Measurements from ENCODE around the gene IFT122. TPM values are rescaled to one million over a fixed set of nuclear protein-coding genes. Genes with fewer than 3 reads are reported as not detected.
"Not testable (repeated sequence)": the region's sequence is repeated elsewhere in the genome, so short reads cannot be mapped to it uniquely, and the experiment has no call there.

IFT122 gene
- total and polyA plus RNA-seq, 3 donors from 2014 or later, result 125 to 218 (median 168) TPM

- WGBS, 2 donors, result 64 to 69% methylated on average over 6 of the region's 6 CpGs
- TF ChIP-seq, protein P1, sequence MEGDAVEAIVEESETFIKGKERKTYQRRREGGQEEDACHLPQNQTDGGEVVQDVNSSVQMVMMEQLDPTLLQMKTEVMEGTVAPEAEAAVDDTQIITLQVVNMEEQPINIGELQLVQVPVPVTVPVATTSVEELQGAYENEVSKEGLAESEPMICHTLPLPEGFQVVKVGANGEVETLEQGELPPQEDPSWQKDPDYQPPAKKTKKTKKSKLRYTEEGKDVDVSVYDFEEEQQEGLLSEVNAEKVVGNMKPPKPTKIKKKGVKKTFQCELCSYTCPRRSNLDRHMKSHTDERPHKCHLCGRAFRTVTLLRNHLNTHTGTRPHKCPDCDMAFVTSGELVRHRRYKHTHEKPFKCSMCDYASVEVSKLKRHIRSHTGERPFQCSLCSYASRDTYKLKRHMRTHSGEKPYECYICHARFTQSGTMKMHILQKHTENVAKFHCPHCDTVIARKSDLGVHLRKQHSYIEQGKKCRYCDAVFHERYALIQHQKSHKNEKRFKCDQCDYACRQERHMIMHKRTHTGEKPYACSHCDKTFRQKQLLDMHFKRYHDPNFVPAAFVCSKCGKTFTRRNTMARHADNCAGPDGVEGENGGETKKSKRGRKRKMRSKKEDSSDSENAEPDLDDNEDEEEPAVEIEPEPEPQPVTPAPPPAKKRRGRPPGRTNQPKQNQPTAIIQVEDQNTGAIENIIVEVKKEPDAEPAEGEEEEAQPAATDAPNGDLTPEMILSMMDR (IDR thresholded peaks at IDR 0.05), result no peak
- TF ChIP-seq POLR2A (IDR thresholded peaks at IDR 0.05), result no peak
- no peaks in the 10 kb centered on the region for H3K4me1 ChIP-seq
- H3K4me3 ChIP-seq, result no peak overlapping the region
- intact Hi-C loops (cut with DNase I; ENCODE audit: low total_unique reads), result no loop called here
- no peak for DNase-seq
- H3K36me3 ChIP-seq (ENCODE audit: low read depth, missing control alignments), result no peaks in the 10 kb centered on the region
- H3K27me3 ChIP-seq, result no peaks in the 10 kb centered on the region
- no peaks in the 10 kb centered on the region for H3K9me3 ChIP-seq
- no peak overlapping the region for H3K27ac ChIP-seq
Measured at GRCh38 chr3:129412542-129413198, 27.4 kb upstream of the IFT122 start.

DNA sequence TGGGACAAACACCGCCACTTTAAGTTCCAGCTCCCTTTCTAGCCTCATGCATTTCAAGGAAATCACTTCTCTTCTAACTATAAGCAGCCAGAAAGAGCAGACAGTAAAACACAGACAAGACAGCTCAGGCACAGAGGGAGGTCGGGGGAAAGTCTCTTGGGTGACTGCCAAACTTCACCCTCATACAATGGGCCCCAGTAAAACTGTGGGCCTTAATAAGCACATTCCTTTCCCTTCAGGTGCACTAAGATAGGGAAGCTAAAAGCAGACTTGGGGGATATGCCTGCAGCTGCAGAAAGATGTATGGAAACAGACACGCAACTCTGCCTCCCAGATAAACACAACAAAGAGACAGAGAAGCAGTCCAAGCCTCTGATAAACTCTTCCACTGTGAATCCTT, 26.8 kb upstream of the IFT122 start:
- 51 to 59% methylated on average over 3 of the region's 3 CpGs for WGBS, 2 donors
- H3K36me3 ChIP-seq (ENCODE audit: low read depth, missing control alignments); H3K27ac ChIP-seq; H3K9me3 ChIP-seq; H3K4me1 ChIP-seq; H3K27me3 ChIP-seq; intact Hi-C loops (cut with DNase I; ENCODE audit: low total_unique reads); H3K4me3 ChIP-seq; DNase-seq: not testable (repeated sequence)

DNA sequence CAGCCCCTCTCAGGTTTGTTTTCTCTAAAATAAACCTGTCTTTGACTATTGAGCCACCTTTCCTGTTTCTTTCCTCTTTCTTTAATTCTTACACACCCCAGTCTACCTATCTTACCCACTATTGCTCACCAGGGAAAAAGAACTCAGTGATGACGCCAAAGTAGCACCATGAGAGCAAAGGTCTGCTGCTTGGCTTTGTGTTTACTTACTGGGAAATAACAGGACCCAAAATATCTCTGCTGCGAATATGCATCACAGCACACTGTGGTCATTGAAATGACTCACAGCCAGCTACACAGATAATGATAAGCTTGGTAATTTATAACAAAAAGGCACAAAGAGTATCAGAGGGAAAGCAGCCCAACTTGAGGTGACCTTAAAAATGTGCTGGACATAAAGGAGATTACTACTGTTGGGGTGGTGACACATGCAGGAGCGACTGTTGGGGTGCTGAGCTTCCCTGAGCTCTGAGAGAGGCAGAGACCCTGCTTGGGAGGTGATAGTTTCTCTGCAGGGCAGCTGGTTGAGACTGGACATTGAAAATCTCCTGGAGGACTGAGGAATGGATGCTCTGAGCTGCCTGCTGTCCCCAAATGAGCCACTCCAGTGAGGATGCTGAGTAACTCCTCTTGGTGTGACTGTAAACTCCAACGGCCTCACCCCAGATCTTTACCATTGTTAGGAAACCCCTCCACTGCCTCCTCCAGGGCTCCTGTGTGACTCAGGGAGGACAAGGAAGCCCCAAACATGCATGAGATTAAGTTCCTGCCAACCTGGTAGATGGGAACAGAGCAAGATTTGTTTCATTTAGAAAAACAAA, 26.1 kb upstream of the IFT122 start:
- intact Hi-C loops (cut with DNase I; ENCODE audit: low total_unique reads), result no loop called here
- no peak overlapping the region for H3K4me3 ChIP-seq
- no peaks in the 10 kb centered on the region for H3K9me3 ChIP-seq
- H3K36me3 ChIP-seq (ENCODE audit: low read depth, missing control alignments), result no peaks in the 10 kb centered on the region
- H3K4me1 ChIP-seq, result no peaks in the 10 kb centered on the region
- 44 to 48% methylated on average over 4 of the region's 4 CpGs for WGBS, 2 donors
- H3K27ac ChIP-seq, result no peak overlapping the region
- no peak for DNase-seq
- TF ChIP-seq POLR2A (IDR thresholded peaks at IDR 0.05), result no peak
- TF ChIP-seq, protein P1 (IDR thresholded peaks at IDR 0.05), result no peak
- no peaks in the 10 kb centered on the region for H3K27me3 ChIP-seq

DNA sequence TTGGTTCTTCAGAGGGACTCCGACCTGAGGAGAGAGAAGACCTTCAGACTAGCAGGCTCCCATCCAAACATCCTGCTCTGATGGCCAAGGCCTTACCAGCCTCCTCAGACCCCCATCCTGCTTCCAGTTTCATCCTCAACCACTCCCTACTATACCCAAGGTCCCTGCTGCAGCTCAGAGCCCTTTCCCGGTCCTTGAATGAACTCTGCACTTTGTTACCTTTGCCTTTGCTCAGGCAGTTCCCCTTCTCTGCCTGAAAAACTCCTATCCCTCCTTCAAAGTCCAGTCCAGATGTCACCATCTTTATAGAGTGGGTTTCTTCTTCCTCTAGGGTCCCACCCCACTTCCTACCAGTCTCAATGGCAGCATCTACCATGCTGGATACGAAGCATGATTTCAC, 24.6 kb upstream of the IFT122 start:
- no peak overlapping the region for H3K27ac ChIP-seq
- H3K27me3 ChIP-seq, result no peaks in the 10 kb centered on the region
- no peaks in the 10 kb centered on the region for H3K9me3 ChIP-seq
- no peak for DNase-seq
- WGBS, 2 donors, result 95 to 100% methylated on average over 3 of the region's 3 CpGs
- H3K4me1 ChIP-seq, result no peaks in the 10 kb centered on the region
- no peak for TF ChIP-seq POLR2A (IDR thresholded peaks at IDR 0.05)
- TF ChIP-seq, protein P1 (IDR thresholded peaks at IDR 0.05), result no peak
- H3K4me3 ChIP-seq, result no peak overlapping the region
- no peaks in the 10 kb centered on the region for H3K36me3 ChIP-seq (ENCODE audit: low read depth, missing control alignments)
- intact Hi-C loops (cut with DNase I; ENCODE audit: low total_unique reads), result no loop called here

GRCh38 chr3:129415830-129416229, 24.2 kb upstream of the IFT122 start:
- no peak for DNase-seq
- TF ChIP-seq, protein P1 (IDR thresholded peaks at IDR 0.05), result no peak
- no peak for TF ChIP-seq POLR2A (IDR thresholded peaks at IDR 0.05)
- H3K4me3 ChIP-seq, result no peak overlapping the region
- no peaks in the 10 kb centered on the region for H3K36me3 ChIP-seq (ENCODE audit: low read depth, missing control alignments)
- H3K27me3 ChIP-seq, result no peaks in the 10 kb centered on the region
- no peaks in the 10 kb centered on the region for H3K4me1 ChIP-seq
- intact Hi-C loops (cut with DNase I; ENCODE audit: low total_unique reads), result no loop called here
- no peak overlapping the region for H3K27ac ChIP-seq
- H3K9me3 ChIP-seq, result no peaks in the 10 kb centered on the region
- 94 to 95% methylated on average over 6 of the region's 6 CpGs for WGBS, 2 donors

All from testis (tissue), 3 donors.